IPS-20b (cell line): Measurements from ENCODE around the gene TNFAIP8L1.
"Not testable (repeated sequence)": the region's sequence is repeated elsewhere in the genome, so short reads cannot be mapped to it uniquely, and the experiment has no call there.

ENCODE experiments used
- H3K27ac ChIP-seq: one replicate; pipeline ENCODE4 v1.5.1; 2013; ENCODE audit warnings: low read length
- H3K27me3 ChIP-seq: 2 replicates; pipeline ENCODE4 v1.6.1; 2013; ENCODE audit warnings: mild to moderate bottlenecking, low read length, inconsistent platforms; ENCODE audit not compliant: insufficient read depth
- H3K36me3 ChIP-seq: 2 replicates; pipeline ENCODE4 v1.6.1; 2013; ENCODE audit warnings: low read depth, mild to moderate bottlenecking, inconsistent platforms, low read length, moderate library complexity; ENCODE audit not compliant: insufficient read depth
- H3K4me1 ChIP-seq: 2 replicates; pipeline ENCODE4 v1.6.1; 2013; ENCODE audit warnings: mild to moderate bottlenecking, control low read depth, inconsistent platforms, low read length, moderate library complexity; ENCODE audit not compliant: insufficient read depth
- H3K4me3 ChIP-seq: 2 replicates; pipeline ENCODE4 v1.5.1; 2013; ENCODE audit warnings: mild to moderate bottlenecking, low read length, inconsistent platforms
- H3K9ac ChIP-seq: 2 replicates; pipeline ENCODE4 v1.6.1; 2013; ENCODE audit warnings: low read depth, mild to moderate bottlenecking, inconsistent platforms, low read length, moderate library complexity
- H3K9me3 ChIP-seq: 2 replicates; pipeline ENCODE4 v1.6.1; 2013; ENCODE audit warnings: mild to moderate bottlenecking, low read depth, low read length, inconsistent platforms; ENCODE audit not compliant: insufficient read depth

The TNFAIP8L1 gene

DNA sequence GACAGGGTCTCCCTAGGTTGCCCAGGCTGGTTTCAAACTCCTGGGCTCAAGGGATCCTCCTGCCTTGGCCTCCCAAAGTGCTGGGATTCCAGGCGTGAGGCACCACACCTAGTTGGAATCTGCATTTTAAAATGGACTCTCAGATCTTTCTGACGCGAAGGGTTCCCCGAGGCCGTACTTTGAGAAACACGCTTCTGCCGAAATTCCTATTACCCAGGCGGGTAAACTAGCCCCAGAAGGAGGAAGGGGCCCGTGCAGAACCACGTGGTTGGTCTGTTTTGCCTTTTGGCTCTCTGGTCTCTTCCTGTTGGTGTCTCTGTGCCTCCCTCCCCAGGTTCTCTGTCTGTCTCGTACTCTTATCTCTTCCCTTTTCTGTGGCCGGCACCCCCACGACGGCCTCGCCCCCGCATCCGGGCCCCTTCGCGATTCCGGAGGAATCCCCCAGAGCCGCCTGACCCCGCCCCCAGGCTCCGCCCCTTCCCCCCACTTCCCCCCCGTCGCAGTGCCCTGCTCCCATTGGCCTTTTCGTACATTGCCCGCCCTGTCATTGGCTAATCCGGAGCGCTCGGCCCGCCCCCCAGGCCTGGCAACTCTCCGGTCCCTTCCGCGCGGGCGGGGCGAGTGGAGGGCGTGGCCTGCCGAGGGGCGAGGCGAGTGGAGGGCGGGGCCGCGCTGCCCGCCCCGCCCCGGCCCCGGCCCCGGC lies at the start of gene TNFAIP8L1:
TSS of gene TNFAIP8L1 (plus strand) at position 689 of the 703 bp plus-strand sequence. CDS start 12,354 bp downstream, outside the sequence.
- Histone ChIP-seq H3K36me3 (no peaks in the 10 kb centered on the region), H3K9me3 (no peaks in the 10 kb centered on the region), H3K4me3 (peak within 1 kb of the TSS; percentile 67), H3K27me3 (peaks cover 22% of the 10 kb centered on the region), H3K4me1 (peaks cover 3% of the 10 kb centered on the region; the same call in 1 of the 2 replicates), H3K27ac (no peak within 1 kb of the TSS), H3K9ac (peak within 1 kb of the TSS; percentile 47; the same call in 1 of the 2 replicates)

DNA sequence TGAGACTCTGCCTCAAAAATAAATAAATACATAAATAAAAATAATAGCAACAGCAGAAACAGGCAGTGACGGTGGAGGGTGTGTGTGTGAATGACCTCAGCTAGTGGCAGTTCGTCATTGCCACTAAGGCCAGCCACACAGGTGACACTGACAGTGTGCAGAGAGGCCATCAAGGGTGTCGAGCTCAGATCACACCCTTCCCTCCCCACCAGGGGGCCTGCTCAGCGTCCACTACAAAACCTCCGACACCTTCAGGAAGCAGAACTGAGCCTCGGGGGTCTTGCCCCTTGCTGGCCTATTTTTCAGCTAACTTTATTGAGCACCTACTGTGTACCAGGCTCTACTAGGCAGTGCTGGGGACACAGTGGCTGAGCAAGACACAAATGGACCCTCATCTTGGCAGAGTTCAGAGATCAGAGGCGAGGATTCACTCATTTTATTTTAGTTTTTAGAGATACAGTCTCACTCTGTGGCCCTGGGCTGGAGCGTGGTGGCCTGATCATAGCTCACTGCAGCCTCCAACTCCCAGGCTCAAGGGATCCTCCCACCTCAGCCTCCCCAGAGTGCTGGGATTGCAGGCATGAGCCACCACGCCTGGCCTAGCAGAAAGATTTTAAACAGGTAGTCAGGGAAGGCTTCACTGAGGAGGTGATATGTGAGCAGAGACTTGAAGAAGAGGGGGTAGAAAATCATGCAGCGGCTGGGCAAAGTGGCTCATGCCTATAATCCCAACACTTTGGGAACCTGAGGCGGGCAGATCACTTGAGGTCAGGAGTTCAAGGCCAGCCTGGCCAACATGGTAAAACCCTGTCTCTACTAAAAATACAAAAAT lies 49.5 kb upstream of the TNFAIP8L1 start:
- no peaks in the 10 kb centered on the region for H3K9me3 ChIP-seq
- H3K27me3 ChIP-seq: peaks cover 15% of the 10 kb centered on the region
- H3K4me1 ChIP-seq: no peaks in the 10 kb centered on the region
- no peak overlapping the region for H3K27ac ChIP-seq
- H3K36me3 ChIP-seq: no peaks in the 10 kb centered on the region
- H3K9ac ChIP-seq: no peak overlapping the region
- H3K4me3 ChIP-seq: no peak overlapping the region

DNA sequence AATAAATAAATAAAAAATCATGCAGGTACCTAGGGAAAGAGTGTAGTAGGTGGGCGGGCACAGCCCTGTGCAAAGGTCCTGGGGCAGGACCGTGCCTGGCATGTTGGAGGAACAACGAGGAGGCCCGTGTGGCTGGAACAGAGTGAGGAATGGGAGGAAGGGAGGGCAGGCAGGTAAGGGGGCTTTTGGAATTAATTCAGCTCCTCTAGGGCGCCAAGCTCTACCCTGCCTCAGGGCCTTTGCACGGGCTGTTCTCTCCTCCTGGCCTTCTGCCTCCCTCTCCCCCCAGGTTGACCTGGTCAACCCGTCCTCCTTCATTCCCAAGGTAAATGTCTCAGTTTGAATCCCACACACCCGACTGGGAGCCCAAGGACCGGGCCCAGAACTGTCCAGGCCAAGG lies 48.8 kb upstream of the TNFAIP8L1 start:
- no peak overlapping the region for H3K27ac ChIP-seq
- H3K9me3 ChIP-seq: no peaks in the 10 kb centered on the region
- no peak overlapping the region for H3K4me3 ChIP-seq
- peaks cover 9% of the 10 kb centered on the region for H3K27me3 ChIP-seq
- no peaks in the 10 kb centered on the region for H3K4me1 ChIP-seq
- H3K9ac ChIP-seq: no peak overlapping the region
- H3K36me3 ChIP-seq: no peaks in the 10 kb centered on the region

DNA sequence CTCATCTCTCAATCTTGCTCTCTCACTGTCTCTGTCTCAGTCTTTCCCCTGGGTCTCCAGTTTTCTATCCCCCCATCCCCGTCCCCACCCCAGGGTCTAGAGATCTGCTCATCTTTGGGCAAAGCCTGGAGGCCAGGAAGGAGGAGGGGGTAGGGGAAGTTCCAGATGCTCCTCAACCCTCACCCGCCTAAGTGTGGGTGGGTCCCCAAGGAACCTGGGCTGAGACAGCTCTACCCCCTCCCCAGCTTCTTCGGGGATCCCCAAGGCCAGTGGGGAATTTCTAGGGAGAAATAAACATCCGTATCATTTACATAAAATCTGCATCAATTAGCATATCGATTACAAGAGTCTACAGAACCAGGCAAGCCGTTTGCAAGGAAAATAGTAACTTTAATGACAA lies 48.0 kb upstream of the TNFAIP8L1 start:
- no peak overlapping the region for H3K27ac ChIP-seq
- no peaks in the 10 kb centered on the region for H3K9me3 ChIP-seq
- H3K4me3 ChIP-seq: no peak overlapping the region
- H3K9ac ChIP-seq: no peak overlapping the region
- H3K36me3 ChIP-seq: no peaks in the 10 kb centered on the region
- peaks cover 9% of the 10 kb centered on the region for H3K27me3 ChIP-seq
- H3K4me1 ChIP-seq: no peaks in the 10 kb centered on the region

DNA sequence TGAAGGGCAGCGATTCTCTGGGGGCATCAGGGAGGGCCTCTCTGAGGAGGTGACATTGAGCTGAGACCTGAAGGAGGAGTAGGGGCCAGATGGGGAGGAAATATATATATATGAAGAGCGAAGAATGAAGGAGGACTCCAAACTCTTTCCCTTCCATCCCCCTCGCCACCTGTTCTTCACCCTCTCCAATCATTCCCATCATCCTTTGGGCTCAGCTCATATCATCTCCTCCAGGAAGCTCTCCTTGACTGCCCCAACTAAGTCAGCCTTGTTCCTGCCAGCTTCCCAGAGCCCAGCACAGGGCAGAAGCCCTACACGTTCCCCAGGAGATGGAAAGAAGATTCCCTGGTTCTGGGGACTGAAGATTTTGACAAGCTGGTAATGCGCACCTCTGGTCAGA lies 46.9 kb upstream of the TNFAIP8L1 start:
- Histone ChIP-seq H3K27ac (no peak overlapping the region), H3K4me3 (no peak overlapping the region), H3K9me3 (no peaks in the 10 kb centered on the region), H3K9ac (no peak overlapping the region), H3K27me3 (peaks cover 19% of the 10 kb centered on the region), H3K36me3 (no peaks in the 10 kb centered on the region), H3K4me1 (no peaks in the 10 kb centered on the region)

DNA sequence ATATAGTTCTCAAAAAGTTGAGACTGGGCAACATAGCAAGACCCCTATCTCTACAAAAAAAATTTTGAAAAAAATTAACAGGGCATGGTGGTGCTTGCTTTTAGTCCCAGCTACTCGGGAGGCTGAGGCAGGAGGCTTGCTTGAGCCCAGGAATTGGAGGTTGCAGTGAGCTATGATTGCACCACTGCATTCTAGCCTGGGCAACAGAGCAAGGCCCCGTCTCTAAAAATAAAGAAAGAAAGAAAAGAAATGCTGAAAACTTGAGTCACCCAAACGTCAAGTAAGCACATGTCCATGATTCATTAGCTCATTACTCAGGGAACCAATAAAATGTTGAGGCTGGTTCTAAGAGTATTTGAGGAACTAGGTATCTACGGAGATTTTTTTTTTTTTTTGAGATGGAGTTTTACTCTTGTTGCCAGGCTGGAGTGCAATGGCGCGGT lies 45.9 kb upstream of the TNFAIP8L1 start:
- Histone ChIP-seq H3K9ac (no peak overlapping the region), H3K9me3 (no peaks in the 10 kb centered on the region), H3K4me3 (no peak overlapping the region), H3K4me1 (no peaks in the 10 kb centered on the region), H3K27me3 (peaks cover 23% of the 10 kb centered on the region), H3K27ac (no peak overlapping the region), H3K36me3 (no peaks in the 10 kb centered on the region)

DNA sequence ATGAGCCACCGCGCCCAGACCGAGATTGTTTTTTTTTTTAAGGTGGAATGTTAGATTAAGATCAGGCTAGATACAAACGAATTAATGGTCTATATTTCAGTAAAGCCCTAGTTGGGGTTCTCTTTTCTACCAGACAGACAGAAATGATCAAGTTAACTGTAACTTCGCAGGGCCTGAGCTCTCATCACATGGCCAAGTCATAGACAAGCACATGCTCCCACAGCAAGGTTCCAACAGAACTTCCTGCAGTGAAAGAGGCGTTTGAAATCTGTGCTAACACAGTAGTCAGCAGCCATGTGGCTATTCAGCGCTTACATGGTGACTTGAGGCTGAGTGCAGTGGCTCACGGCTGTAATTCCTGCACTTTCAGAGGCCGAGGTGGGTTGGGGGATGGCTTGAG lies 45.1 kb upstream of the TNFAIP8L1 start:
- H3K36me3 ChIP-seq: no peaks in the 10 kb centered on the region
- no peak overlapping the region for H3K4me3 ChIP-seq
- no peaks in the 10 kb centered on the region for H3K9me3 ChIP-seq
- H3K27ac ChIP-seq: no peak overlapping the region
- H3K27me3 ChIP-seq: peaks cover 31% of the 10 kb centered on the region
- no peak overlapping the region for H3K9ac ChIP-seq
- H3K4me1 ChIP-seq: no peaks in the 10 kb centered on the region

DNA sequence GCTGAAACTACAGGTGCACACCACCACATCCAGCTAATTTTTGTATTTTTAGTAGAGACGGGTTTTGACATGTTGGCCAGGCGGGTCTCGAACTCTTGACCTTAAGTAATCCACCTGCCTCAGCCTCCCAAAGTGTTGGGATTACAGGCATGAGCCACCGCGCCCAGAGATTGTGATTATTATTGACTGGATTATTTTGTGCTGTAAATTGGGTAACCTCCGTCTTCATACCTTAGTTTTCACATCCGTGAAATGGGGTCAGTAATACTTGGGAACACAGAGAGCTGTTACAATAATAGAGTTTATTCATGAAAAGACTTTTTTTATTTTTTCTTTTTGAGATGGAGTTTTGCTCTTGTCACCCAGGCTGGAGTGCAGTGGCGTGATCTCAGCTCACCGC lies 44.2 kb upstream of the TNFAIP8L1 start:
- H3K9ac ChIP-seq, H3K27ac ChIP-seq, H3K9me3 ChIP-seq, H3K4me3 ChIP-seq, H3K36me3 ChIP-seq, H3K4me1 ChIP-seq: not testable (repeated sequence)
- peaks cover 39% of the 10 kb centered on the region for H3K27me3 ChIP-seq

DNA sequence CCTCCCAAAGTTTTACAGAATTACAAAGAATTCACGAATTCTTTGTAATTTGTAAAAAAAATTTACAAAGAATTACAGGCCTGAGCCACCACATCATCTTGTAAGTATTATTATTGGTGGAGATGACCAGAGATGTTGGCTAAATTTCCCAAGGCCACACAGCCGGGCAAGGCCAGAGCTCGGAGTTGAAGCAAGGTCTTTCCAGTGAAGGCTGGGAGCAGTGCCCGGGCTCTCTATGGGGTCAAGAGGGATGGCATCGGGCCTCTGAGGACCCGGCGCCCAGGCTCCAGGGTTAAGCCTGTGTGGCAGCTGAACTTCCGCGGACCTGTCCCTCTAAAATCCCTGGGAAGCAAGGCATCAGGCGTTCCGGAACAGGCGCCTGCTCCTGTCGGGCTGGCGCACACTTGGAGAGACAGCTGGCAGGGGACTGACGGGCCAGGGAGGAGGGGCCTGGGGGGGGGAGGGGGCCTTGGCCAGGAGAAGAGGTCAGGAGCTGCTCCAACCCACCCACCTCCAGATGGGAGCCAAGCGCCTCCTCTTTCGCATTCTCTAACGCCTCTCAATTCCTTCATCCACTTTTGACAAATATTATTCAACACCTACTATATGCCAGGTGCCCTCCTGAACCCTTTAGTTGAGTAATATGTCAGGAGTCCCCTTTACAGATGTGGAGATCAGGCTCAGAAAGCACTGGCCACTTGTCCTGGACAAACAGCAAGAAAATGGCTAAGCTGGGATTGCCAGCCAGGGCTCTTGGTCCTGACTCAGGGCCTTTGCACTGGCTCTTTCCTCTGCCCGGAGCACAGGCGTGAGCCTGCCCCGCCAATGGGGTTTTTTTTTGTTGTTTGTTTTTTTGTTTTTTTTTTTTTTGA lies 43.0 kb upstream of the TNFAIP8L1 start:
- H3K9ac ChIP-seq: no peak overlapping the region
- H3K27me3 ChIP-seq: peaks cover 46% of the 10 kb centered on the region
- H3K36me3 ChIP-seq: no peaks in the 10 kb centered on the region
- no peaks in the 10 kb centered on the region for H3K4me1 ChIP-seq
- H3K4me3 ChIP-seq: no peak overlapping the region
- no peak overlapping the region for H3K27ac ChIP-seq
- no peaks in the 10 kb centered on the region for H3K9me3 ChIP-seq

DNA sequence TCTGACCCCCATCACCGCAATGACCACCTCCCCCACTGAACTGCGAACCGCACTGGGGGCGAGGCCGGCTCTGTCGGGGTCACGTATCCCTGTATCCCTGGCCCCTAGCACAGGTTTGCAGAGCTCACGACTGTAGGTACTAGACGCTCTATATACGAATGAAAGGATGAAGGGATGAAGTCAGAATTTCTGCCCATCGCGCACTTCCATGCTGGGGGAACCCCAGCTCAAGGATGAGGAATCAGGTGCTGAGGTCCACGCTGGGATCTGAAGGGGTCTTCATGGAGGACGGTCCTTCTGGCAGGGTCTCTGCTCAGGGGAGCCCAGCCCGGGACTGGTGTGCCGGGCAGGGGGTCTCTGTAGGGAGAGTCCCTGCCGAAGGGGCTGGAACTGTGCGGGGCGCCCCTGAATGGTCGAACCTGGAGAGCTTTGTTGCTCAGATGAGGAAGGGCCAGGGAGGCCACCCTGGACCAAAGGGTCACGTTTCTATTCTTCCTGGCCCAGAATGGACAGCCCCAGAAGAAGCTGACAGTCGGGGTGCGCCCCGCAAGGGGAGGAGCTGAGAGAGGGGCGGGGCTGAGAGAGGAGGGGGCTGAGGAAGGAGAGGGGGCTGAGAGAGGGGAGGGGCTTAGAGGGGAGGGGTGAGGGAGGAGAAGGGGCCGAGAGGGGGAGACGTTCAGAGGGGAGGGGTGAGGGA lies 41.9 kb upstream of the TNFAIP8L1 start:
- H3K9me3 ChIP-seq: no peaks in the 10 kb centered on the region
- peak overlapping the region; percentile 59 for H3K4me3 ChIP-seq
- H3K4me1 ChIP-seq: no peaks in the 10 kb centered on the region
- no peak overlapping the region for H3K9ac ChIP-seq
- no peaks in the 10 kb centered on the region for H3K36me3 ChIP-seq
- no peak overlapping the region for H3K27ac ChIP-seq
- peaks cover 49% of the 10 kb centered on the region for H3K27me3 ChIP-seq
